HG03103 (cell line): ENCODE results near the gene MAOA.
"Not testable (repeated sequence)": the region's sequence is repeated elsewhere in the genome, so short reads cannot be mapped to it uniquely, and the experiment has no call there.

ENCODE experiments used
- ATAC-seq: cut with Tn5 transposase; IDR thresholded peaks from one replicate; pipeline ENCODE4 v1.9.1; 2021; ENCODE audit warnings: low read depth; ENCODE audit not compliant: unreplicated experiment

MAOA gene

DNA sequence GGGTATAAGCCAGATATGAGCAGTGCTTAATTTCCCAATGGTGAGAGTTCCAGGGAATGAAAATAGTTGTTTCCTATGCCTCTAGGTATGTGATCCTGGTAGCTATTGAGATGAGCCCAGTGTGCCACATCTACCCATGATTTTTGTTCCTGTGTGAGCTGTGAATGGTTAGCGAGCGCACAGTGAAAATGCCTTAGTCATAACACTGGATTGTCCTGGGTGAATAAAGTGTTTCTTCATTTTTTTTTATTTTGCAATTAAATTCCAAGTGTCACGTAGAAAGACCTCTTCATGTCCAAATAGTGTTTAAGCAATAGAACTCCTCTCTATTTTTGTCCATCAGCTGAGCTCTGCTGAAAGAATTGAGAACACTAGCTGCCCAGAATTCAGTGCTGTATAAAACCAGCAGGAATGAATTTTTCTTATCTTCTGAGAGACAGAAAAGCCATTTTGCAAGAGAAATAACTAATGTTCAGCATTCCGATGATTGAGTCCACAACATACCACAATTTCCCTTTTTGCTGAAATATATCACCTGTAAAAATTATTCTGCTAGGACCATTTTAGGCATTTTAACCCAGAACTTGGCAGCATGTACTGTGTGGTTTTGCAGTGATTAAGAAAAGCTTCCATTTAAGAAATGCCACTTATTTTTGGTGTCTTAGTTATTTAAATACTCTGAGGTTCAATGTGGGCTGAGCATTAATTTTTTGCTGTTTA, 5.6 kb downstream of the MAOA start:
- ATAC-seq: no peak

DNA sequence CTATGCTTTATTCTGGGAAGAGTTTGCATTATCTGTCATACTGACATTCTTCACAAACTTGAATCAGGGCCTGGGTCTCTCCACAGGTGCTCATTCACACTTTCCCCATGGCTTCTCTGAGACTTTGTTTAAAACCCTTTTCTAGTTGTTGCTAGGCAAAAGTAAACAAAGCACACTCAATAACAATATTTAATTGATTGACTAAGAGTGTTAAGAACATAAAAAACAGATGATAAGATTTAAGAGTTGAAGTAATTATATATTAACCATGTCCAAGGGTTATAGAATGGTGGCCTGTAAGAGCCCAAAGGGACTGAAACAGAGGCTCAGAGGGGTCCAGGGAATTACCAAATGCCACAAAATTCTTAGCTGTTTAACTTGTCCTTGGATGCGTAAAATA, 7.1 kb downstream of the MAOA start:
- no peak for ATAC-seq

DNA sequence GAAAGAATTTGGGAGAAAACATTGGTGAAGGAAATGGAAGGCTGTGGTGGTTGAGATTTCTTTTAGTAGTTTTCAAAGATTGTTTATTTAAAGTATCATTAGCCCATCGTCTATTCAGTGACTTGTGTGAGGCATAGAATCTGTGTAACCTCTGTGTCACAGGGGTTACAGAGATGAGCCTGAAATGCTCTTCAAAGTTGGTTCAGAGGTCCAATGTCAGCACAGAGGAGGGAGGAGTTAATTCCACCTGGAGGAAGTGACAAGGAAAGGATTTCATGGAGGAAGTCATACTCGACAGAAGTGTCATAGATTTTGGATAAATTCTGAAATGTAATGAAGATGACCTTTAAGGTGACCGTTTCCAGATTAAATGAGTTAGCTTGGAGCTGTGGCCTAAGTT, 8.2 kb downstream of the MAOA start:
- no peak for ATAC-seq

GRCh38 chrX:43664708-43665107, 8.6 kb downstream of the MAOA start:
- no peak for ATAC-seq

- no peak for ATAC-seq
Measured at GRCh38 chrX:43666311-43666912, 10.3 kb downstream of the MAOA start.

DNA sequence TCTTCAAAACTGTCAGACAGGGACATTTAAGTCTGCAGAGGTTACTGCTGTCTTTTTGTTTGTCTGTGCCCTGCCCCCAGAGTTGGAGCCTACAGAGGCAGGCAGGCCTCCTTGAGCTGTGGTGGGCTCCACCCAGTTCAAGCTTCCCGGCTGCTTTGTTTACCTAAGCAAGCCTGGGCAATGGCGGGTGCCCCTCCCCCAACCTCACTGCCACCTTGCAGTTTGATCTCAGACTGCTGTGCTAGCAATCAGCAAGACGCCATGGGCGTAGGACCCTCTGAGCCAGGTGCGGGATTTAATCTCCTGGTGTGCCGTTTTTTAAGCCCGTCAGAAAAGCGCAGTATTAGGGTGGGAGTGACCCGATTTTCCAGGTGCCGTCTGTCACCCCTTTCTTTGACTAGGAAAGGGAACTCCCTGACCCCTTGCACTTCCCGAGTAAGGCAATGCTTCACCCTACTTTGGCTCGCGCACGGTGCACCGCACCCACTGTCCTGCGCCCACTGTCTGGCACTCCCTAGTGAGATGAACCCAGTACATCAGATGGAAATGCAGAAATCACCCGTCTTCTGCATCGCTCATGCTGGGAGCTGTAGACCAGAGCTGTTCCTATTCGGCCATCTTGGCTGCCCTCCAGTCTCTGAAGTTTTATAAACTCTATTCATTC, 20.0 kb downstream of the MAOA start:
- ATAC-seq: not testable (repeated sequence)

- no peak for ATAC-seq
Measured at GRCh38 chrX:43676971-43677572, 21.0 kb downstream of the MAOA start.

GRCh38 chrX:43677993-43678392, 21.9 kb downstream of the MAOA start:
- ATAC-seq: no peak

DNA sequence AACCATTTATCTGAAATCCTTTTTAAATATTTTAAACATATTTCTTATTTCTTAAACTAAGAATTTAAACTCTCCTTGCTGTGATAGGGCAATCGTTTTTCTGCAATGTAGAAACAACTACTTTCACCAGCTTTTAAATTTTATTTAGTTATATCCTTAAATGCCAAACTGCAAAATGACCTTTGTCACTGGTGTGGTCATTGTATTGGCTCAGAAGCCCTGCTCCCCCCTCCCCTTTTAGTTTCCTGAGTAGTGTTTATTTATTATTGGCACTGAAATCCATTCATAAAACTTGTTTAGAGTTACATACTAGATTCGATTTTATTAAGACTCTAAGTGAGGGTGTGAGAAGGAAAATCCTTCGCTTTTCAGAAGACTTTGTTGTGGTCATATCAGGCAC, 23.0 kb downstream of the MAOA start:
- ATAC-seq: no peak

DNA sequence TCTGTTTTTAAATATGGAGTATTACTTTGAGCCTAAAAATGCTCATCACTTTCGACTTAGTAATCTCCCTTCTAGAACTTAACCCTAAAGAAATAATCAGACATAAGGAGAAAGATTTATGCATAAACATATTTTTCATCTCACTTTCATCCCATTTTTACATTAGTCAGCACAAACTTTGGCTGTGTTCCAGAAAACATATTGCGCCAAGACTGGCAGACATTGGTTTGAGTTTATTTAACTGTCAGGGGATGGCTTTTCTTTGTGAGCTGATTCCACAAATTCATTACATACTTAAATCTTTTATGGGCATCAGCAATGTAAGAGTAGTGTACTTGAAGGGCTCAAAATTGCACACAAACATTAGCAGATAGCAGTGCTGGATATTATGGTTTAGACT, 23.7 kb downstream of the MAOA start:
- no peak for ATAC-seq

- ATAC-seq: no peak
Measured at GRCh38 chrX:43682726-43683125, 26.6 kb downstream of the MAOA start.

- no peak for ATAC-seq
Measured at GRCh38 chrX:43685221-43685620, 29.1 kb downstream of the MAOA start.

DNA sequence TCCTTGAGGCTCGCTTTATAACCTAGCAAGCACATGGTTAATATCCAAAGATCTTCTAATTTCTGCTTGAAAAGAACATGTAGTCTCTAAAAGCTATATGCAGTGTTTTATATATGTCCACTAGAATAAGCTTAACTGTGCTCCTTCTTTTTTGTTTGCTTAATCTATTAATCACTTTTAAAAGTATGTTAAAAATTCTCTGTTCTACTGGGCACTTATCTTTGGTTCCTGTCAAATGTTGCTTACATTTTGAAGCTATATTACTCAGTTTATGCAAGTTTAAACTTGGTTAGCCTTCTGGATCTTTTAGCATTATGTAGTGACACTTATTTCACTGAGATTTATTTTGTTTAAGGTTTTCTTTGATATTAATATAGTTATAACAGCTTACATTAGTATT, 32.5 kb downstream of the MAOA start:
- no peak for ATAC-seq

GRCh38 chrX:43693602-43694406, 37.7 kb downstream of the MAOA start:
- no peak for ATAC-seq

DNA sequence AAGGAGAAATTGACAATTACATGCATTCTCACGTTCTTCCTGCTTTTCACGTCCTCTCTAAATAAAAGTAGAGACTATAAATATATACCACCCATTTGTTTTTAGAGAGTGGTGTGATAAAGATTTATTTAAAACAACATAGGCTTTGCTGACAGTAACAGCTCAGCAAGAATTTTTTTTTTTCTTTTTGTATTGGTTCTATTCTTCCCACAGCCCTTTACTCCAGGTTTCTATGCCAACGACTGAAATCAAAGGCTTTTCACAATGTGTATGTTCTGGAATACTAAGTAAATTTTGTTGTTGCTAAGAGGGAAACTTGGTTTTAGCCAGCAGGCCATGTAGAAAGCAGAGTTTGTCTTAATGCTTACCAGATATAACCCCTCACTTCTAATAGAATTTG, 43.4 kb downstream of the MAOA start:
- no peak for ATAC-seq

- no peak for ATAC-seq
Measured at GRCh38 chrX:43702079-43702524, 46.0 kb downstream of the MAOA start.

DNA sequence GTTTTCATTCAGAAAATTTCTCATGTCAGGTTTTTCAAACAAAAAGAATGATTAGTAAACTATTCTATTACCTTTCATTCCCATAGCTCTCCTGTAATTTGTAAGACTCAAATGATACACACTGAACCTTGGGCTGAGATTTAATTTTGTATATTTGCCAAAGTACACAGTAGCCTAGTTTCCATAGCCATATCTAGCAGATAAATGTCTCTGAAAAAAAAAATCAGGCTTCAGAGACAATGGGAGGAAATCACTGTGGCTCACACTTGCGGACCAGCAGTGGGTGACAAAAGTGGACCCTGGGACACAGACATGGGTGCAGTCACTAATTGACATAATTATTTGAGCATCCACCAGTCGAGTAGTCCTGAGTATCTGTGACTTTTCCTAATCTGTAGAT, 46.6 kb downstream of the MAOA start:
- ATAC-seq: no peak

DNA sequence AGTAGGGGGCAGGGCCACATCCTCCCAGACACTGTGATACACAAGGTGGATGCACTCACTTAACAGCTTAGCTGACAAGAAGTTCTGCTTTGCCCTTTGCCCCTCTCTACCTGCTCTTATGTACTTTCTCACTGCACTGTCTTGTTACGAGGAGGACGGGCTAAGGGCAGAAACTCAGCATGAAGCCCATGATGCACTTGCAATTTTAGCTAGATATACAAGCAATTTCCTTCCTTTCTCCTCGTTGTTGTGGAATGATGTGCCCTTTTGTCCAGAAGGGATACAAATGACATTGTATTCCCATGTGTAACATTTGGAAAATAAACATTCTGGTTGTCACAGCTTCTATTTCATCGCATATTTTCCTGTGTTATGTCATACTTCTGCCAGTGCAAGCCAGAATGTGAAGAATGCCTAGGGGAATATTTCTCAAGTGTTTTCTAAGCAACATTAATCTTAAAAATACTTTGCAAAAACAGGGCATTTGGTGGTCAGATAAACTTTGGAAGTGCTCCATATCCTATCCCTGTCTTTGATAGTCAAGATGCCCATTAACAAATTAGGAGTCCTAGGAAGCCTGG, 47.2 kb downstream of the MAOA start:
- ATAC-seq: no peak

DNA sequence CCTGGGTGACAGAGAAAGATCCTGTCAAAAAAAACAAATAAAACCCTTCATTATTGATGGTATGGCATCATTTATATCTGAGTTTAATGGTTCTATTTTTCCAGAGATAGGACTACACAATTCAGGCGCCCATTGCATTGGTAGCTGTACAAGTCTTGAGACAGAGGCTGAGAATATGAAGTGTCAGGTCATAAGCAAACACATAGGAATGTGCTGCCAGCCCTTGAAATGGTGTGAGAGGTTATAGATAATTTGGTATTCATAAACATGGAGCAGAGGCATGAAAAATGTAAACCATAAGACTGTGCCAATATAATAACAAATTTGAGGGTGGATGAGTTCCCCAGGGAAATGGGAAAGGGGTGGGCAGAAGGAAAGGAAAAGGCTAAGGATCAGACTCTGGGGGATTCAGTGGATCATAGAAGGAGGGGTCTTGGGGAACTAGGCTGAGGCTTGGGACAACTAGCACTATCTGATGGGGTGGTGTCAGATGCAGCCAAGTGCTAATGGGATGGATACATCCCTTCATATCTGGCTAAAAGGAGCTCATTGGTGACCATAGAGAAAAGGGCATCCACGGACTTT, 50.8 kb downstream of the MAOA start:
- no peak for ATAC-seq
